ENCODE data around the gene IL18RAP. TPM values are rescaled to one million over a fixed set of nuclear protein-coding genes. Genes with fewer than 3 reads are reported as not detected.

Gene IL18RAP
- total RNA-seq, 1 donor from 2014 or later = 0.70 TPM

GRCh38 chr2:102486941-102487702 lies 64.2 kb downstream of the IL18RAP start:
- no peak for DNase-seq (ENCODE audit: low spot score)

GRCh38 chr2:102487761-102488462 lies 65.0 kb downstream of the IL18RAP start:
- DNase-seq (ENCODE audit: low spot score) = no peak
- intact Hi-C loops (cut with DNase I) = no loop called here

More at GRCh38 chr2:102486941-102487702, 64.2 kb downstream of the IL18RAP start:
- intact Hi-C loops (cut with DNase I) = no loop called here

- intact Hi-C loops (cut with DNase I) = no loop called here
These were observed 66.7 kb downstream of the IL18RAP start for GRCh38 chr2:102489646-102490045.

DNA sequence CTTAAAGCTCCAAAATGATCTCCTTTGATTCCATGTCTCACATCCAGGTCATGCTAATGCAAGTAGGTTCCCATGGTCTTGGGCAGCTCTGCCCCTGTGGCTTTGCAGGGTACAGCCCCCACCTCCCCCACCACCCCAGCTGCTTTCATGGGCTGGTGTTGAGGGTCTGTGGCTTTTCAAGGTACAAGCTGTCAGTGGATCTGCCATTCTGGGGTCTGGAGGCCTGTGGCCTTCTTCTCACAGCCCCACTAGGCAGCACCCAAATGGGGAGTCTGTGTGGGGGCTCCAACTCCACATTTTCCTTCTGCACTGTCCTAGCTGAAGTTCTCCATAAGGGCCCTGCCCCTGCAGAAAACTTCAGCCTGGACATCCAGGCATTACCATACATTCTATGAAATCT lies 69.0 kb downstream of the IL18RAP start:
- no peak for DNase-seq (ENCODE audit: low spot score)
- intact Hi-C loops (cut with DNase I) = no loop called here

More at GRCh38 chr2:102489646-102490045, 66.7 kb downstream of the IL18RAP start:
- no peak for DNase-seq (ENCODE audit: low spot score)

DNA sequence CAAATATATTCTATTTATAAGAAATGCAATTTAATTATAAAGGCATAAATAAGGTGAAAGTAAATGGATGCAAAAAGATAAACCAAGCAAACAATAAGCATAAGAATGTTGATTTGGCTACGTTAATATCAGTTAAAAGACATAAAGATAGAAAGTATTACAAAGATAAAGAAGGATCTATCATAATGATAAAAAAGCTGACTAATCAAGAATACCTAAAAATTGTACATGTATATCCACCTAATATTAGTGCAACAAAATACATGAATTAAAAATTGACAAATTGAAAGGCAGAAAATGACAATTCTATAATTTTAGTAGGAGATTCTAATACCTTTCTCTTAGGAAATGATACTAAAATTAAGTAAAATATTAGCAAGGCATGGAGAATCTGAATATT lies 71.6 kb downstream of the IL18RAP start:
- intact Hi-C loops (cut with DNase I) = no loop called here
- DNase-seq (ENCODE audit: low spot score) = no peak

GRCh38 chr2:102498414-102498813 lies 75.5 kb downstream of the IL18RAP start:
- DNase-seq (ENCODE audit: low spot score) = no peak
- intact Hi-C loops (cut with DNase I) = no loop called here

GRCh38 chr2:102499558-102499957 lies 76.6 kb downstream of the IL18RAP start:
- no peak for DNase-seq (ENCODE audit: low spot score)
- intact Hi-C loops (cut with DNase I) = no loop called here

Small RNA genes within 50 kb of the gene (microRNA-seq; reads per million reads assigned to microRNA genes)
- not detected for gene MIR4772

Other genes starting within 250 kb of the IL18RAP start
- gene IL1RL2, start 236.1 kb upstream of the IL18RAP start, total RNA-seq = 0.35 TPM
- 1.1 TPM for gene IL1RL1, start 111.6 kb upstream of the IL18RAP start, total RNA-seq
- 1.3 TPM for gene IL18R1, start 67.4 kb upstream of the IL18RAP start, total RNA-seq
- gene SLC9A4, start 50.1 kb downstream of the IL18RAP start, total RNA-seq = not detected
- gene SLC9A2, start 196.4 kb downstream of the IL18RAP start, total RNA-seq = 0.08 TPM